ENCODE results near the gene CSPG5. TPM values are rescaled to one million over a fixed set of nuclear protein-coding genes. Genes with fewer than 3 reads are reported as not detected.

The CSPG5 gene, protein sequence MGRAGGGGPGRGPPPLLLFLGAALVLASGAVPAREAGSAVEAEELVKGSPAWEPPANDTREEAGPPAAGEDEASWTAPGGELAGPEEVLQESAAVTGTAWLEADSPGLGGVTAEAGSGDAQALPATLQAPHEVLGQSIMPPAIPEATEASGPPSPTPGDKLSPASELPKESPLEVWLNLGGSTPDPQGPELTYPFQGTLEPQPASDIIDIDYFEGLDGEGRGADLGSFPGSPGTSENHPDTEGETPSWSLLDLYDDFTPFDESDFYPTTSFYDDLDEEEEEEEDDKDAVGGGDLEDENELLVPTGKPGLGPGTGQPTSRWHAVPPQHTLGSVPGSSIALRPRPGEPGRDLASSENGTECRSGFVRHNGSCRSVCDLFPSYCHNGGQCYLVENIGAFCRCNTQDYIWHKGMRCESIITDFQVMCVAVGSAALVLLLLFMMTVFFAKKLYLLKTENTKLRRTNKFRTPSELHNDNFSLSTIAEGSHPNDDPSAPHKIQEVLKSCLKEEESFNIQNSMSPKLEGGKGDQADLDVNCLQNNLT
- total RNA-seq (under 1 TPM in 9 of 10 donors, not detected in 1; 0.18 to 0.79 (median 0.31) TPM), polyA plus RNA-seq (under 1 TPM; 0.07 to 0.28 TPM)
- long read RNA-seq, donor 1 = 0 reads
- long read RNA-seq, donor 2 = 0 reads
- long read RNA-seq, donor 3 = 0 reads

DNA sequence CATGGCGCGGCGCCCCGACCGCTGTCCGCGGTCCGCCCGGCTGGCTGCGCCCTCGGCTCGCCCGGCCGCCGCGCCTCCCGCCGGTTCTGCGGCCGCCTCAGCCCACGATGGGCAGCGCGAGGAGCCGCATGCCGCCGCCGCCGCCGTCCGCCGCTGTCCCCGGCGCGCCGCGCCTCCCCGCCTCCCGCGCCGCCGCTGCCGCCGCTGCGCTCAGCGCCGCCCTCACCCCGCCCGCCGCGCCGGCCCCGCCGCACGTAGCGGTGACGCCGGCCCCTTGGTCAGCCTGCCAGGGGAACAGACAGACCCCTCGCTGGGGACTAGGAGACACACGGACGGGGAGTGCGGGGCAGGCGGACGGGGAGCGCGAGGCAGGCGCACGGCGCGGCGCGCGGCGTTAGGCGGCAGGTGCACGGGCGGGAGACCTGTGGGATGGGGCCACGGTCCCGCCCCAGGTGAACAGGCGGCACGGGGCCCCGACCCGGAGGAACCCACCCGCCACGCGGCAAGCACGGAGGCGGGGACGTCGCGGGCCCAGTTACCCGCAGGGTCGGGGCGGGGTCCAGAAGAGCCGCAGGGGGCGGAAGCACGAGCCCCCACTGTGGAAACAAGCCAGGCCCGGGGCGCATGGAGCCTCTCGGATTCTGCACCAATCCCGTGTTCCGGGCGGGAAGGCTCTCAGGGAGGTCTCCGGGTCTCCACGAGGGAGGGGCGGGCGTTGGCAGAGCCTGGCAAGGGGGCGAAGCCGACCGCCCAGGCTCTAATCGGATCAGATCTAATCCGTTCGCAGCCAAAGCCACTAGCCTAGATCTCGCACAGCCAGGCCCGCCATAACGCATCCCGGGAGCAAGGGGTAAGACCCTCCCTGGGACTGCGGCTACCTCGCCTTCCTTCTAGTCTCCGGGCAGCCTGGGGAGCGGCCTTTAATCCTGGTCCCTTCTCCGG is at the start of gene CSPG5:
Gene CSPG5, minus strand, starts transcription at position 175 of the 942 bp plus-strand sequence. Its CDS starts 172 bp downstream, at position 3.
- intact Hi-C loops (cut with DNase I) = no loop called here
- TF ChIP-seq, protein P1, sequence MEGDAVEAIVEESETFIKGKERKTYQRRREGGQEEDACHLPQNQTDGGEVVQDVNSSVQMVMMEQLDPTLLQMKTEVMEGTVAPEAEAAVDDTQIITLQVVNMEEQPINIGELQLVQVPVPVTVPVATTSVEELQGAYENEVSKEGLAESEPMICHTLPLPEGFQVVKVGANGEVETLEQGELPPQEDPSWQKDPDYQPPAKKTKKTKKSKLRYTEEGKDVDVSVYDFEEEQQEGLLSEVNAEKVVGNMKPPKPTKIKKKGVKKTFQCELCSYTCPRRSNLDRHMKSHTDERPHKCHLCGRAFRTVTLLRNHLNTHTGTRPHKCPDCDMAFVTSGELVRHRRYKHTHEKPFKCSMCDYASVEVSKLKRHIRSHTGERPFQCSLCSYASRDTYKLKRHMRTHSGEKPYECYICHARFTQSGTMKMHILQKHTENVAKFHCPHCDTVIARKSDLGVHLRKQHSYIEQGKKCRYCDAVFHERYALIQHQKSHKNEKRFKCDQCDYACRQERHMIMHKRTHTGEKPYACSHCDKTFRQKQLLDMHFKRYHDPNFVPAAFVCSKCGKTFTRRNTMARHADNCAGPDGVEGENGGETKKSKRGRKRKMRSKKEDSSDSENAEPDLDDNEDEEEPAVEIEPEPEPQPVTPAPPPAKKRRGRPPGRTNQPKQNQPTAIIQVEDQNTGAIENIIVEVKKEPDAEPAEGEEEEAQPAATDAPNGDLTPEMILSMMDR (IDR thresholded peaks at IDR 0.05) = no peak
- peak within 1 kb of the TSS; percentile 18 to 63 (median 54) for H3K4me3 ChIP-seq
- 6 to 7% methylated on average over 75 to 120 of the region's 121 CpGs for WGBS, 2 donors
- ATAC-seq (peak in 3 of 8 donors; percentile 30 to 41 (median 39)), DNase-seq (peak in 1 of 2 donors; percentile 36)
- H3K27ac ChIP-seq = no peak within 1 kb of the TSS
- peaks cover 0 to 15% (median 12%) of the 10 kb centered on the region in 9 donors for H3K4me1 ChIP-seq
- peaks cover 0 to 46% (median 17%) of the 10 kb centered on the region in 7 donors for H3K27me3 ChIP-seq
- H3K36me3 ChIP-seq = no peaks in the 10 kb centered on the region
- no peaks in the 10 kb centered on the region for H3K9me3 ChIP-seq

DNA sequence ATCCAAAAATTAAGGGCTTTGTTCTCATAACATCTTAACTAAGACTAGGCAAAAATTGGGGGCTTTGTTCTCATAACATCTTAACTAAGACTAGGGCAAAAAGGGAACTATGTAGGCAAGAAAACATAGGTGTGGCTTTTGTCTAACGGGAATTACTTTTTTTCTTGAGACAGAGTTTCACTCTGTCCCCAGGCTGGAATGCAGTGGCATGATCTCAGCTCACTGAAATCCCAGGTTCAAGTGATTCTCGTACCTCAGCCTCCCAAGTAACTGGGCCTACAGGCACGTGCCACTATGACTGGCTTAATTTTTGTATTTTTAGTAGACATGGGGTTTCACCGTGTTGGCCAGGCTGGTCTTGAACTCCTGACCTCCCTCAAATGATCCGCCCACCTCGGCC is 49.8 kb upstream of the CSPG5 start:
- TF ChIP-seq, protein P1 (IDR thresholded peaks at IDR 0.05) = no peak
- 92 to 94% methylated on average over 6 of the region's 6 CpGs for WGBS, 2 donors
- Histone ChIP-seq H3K27ac (no peak overlapping the region), H3K4me1 (no peaks in the 10 kb centered on the region), H3K9me3 (no peaks in the 10 kb centered on the region), H3K36me3 (peaks cover 0 to 99% (median 24%) of the 10 kb centered on the region in 9 donors), H3K27me3 (no peaks in the 10 kb centered on the region), H3K4me3 (no peak overlapping the region)
- no peak for DNase-seq
- intact Hi-C loops (cut with DNase I) = no loop called here
- no peak for ATAC-seq

DNA sequence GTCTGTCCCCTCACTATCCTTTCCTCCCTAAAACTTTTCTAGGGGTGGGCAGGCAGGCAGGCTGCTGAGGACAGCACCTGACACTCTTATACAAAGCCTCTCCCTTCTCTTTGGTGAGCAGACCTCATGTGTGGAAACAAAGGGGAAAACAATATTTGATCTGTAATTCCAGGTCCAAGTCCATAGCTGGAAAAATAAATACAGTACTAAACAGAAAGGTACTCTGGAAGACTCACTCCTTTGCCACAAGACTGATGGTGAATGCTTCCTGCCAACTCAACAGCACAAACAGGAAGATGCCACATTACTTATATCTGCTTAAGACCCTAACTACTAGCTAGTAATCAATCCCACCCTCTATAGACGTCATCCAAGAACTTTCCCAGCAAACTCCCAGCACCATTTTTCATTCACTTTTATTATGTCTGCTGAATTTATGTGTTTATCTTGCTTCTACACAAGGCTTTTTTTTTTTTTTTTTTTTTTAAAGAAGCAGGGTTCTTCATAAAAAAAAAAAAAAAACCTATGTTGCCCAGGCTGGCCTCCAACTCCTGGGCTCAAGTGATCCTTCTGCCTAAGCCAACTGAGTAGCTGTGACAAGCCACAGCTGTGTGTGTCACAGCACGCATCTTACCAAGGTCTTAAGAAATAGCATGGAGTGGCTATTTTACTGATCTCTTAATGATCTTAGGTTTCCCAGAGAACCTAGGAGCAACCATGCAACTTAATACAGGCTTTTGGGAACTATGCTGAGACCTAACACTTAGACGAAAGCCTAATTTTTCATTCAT is 44.2 kb upstream of the CSPG5 start:
- DNase-seq = no peak
- Histone ChIP-seq H3K4me1 (no peaks in the 10 kb centered on the region), H3K27me3 (no peaks in the 10 kb centered on the region), H3K4me3 (no peak overlapping the region), H3K9me3 (no peaks in the 10 kb centered on the region), H3K27ac (no peak overlapping the region), H3K36me3 (peaks cover 0 to 100% (median 21%) of the 10 kb centered on the region in 9 donors)
- TF ChIP-seq, protein P1 (IDR thresholded peaks at IDR 0.05) = no peak
- 87 to 90% methylated on average over 3 of the region's 3 CpGs for WGBS, 2 donors
- intact Hi-C loops (cut with DNase I) = no loop called here
- no peak for ATAC-seq

Measured in heart right ventricle (tissue), 16 donors.